Activated B cell treated with CpG ODN at 0.5 μM for 24 hours (primary cell): ENCODE data around the gene ZBTB40. TPM values are rescaled to one million over a fixed set of nuclear protein-coding genes. Genes with fewer than 3 reads are reported as not detected.

Experiments
- ATAC-seq: fragments of 200-7000 bp; cut with Tn5 transposase; one replicate; pipeline ENCODE4 v1.10.0; 2021; ENCODE audit warnings: low read depth, mild to moderate bottlenecking, moderate library complexity
- CTCF ChIA-PET: fragments of 350-600 bp; sonication (Branson Sonifier 250); formaldehyde crosslinking; loops from one replicate; lab custom pipeline; 2021; ENCODE audit warnings: antibody characterized with exemption; lab: Charles Lee
- POLR2A ChIA-PET: fragments of 350-600 bp; sonication (Branson Sonifier 250); formaldehyde crosslinking; loops from one replicate; lab custom pipeline; 2021; ENCODE audit warnings: antibody characterized with exemption; lab: Charles Lee
- DNase-seq: peaks from one replicate; pipeline ENCODE4 v3.0.0; 2022
- H3K27ac Mint-ChIP-seq: one replicate; pipeline ENCODE4 v1.8.0; 2020; ENCODE audit warnings: mixed read lengths
- H3K27me3 Mint-ChIP-seq: one replicate; pipeline ENCODE4 v1.8.0; 2021; ENCODE audit warnings: mixed read lengths
- H3K36me3 Mint-ChIP-seq: one replicate; pipeline ENCODE4 v1.8.0; 2021; ENCODE audit warnings: low read depth, mixed read lengths
- H3K4me1 Mint-ChIP-seq: one replicate; pipeline ENCODE4 v1.8.0; 2021; ENCODE audit warnings: mixed read lengths
- H3K4me3 Mint-ChIP-seq: one replicate; pipeline ENCODE4 v1.8.0; 2020; ENCODE audit warnings: mild to moderate bottlenecking, mixed read lengths
- H3K9me3 Mint-ChIP-seq: one replicate; pipeline ENCODE4 v1.8.0; 2020; ENCODE audit warnings: mixed read lengths
- intact Hi-C: fragments of 100-400 bp; cut with micrococcal nuclease; formaldehyde crosslinking; loops from one replicate; pipeline ENCODE4 v1.15.1; 2024
- total RNA-seq: library from RNA; stranded (reverse); gene quantifications from 2 replicates; pipeline ENCODE4 v1.2.3, GENCODE V29; 2022
- TF ChIP-seq, protein P1 (sequence below): fragments of 200-600 bp; IDR thresholded peaks from one replicate; pipeline ENCODE4 v1.8.0; 2022; ENCODE audit warnings: antibody characterized with exemption, mild to moderate bottlenecking

Gene ZBTB40
- total RNA-seq, 1 donor from 2014 or later, result 36.2 TPM

DNA sequence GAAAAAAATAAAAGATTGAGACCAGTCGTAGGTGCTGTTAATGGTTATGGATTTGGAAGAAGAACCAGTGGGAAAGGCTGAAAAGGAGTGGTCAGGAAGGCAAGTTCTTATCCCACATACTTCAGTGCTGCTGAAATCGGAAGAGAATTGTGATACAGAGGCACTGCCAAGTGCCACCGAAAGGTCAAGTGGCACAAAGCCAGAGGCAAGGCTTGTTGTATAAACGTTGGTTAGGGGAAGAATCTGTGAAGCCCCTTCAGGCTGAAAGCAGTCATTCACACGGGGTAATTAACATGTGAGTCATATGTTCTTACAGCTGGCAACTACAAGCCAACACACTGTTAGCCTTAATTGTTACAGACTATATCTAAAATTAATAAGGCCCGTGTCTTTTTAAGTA is 48.8 kb downstream of the ZBTB40 start:
- DNase-seq, result no peak
- Mint-ChIP-seq H3K4me1 (no peaks in the 10 kb centered on the region), H3K27ac (no peak overlapping the region), H3K9me3 (no peaks in the 10 kb centered on the region), H3K27me3 (no peaks in the 10 kb centered on the region), H3K36me3 (peaks cover 63% of the 10 kb centered on the region), H3K4me3 (no peak overlapping the region)
- no peak for ATAC-seq
- ChIA-PET CTCF (no interaction called here), POLR2A (no interaction called here)
- TF ChIP-seq, protein P1, sequence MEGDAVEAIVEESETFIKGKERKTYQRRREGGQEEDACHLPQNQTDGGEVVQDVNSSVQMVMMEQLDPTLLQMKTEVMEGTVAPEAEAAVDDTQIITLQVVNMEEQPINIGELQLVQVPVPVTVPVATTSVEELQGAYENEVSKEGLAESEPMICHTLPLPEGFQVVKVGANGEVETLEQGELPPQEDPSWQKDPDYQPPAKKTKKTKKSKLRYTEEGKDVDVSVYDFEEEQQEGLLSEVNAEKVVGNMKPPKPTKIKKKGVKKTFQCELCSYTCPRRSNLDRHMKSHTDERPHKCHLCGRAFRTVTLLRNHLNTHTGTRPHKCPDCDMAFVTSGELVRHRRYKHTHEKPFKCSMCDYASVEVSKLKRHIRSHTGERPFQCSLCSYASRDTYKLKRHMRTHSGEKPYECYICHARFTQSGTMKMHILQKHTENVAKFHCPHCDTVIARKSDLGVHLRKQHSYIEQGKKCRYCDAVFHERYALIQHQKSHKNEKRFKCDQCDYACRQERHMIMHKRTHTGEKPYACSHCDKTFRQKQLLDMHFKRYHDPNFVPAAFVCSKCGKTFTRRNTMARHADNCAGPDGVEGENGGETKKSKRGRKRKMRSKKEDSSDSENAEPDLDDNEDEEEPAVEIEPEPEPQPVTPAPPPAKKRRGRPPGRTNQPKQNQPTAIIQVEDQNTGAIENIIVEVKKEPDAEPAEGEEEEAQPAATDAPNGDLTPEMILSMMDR, result no peak
- intact Hi-C loops, result no loop called here

DNA sequence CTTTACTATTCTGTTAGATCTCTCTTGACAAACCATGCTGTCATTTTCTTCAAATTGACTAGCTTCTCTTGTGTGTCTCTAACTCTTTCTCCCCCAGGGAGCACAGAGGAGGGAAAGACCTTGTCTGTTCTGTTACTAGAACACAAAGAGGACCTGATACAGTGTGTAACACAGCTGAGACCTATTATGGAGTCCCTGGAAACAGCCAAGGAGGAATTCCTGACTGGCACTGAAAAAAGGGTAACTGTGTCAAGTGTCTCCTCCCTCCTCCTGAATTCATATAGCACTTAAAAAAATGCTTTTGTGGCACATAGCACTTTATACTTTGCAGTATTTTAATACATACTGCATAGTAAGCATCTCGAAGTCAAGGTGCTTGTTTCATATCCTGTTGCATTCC is 50.6 kb downstream of the ZBTB40 start:
- ATAC-seq, result no peak
- Mint-ChIP-seq H3K4me1 (no peaks in the 10 kb centered on the region), H3K27me3 (no peaks in the 10 kb centered on the region), H3K27ac (no peak overlapping the region), H3K9me3 (no peaks in the 10 kb centered on the region), H3K36me3 (peaks cover 66% of the 10 kb centered on the region), H3K4me3 (no peak overlapping the region)
- no peak for DNase-seq
- intact Hi-C loops, result no loop called here
- ChIA-PET CTCF (no interaction called here), POLR2A (no interaction called here)
- TF ChIP-seq, protein P1, result no peak

DNA sequence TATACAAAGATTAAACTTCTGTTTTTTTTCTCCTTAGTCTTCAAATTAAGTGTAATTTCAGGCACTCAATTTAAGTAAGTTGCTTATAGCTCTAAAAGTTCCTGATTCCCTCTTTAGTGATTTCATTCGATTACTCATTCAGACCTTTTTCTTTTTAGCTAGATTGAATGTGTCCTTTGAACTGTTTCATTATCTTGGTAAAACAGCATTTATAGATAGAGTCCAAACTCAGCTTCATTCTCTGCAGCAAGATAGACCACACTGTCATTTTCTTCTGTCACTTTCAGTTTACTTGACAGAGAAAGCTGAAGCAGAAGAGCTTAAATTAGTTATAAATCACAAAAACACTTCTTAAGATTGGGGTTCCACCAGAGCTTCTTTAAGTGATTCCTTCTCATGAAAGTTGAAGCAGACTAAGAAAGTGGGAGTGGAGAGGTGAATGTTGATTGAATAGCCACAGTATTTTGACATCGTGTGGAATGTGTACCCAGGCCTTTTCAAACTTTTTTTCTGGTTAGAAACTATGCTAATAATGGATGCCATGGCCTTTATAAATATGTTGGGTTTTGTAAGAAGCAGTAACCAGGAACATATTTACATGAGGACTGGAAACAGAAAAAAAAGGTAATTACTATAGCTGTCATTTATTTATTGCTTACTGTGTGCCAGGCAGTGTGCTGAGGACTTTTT is 52.2 kb downstream of the ZBTB40 start:
- CTCF ChIA-PET, result no interaction called here
- no peaks in the 10 kb centered on the region for H3K4me1 Mint-ChIP-seq
- no peaks in the 10 kb centered on the region for H3K27me3 Mint-ChIP-seq
- DNase-seq, result no peak
- no peaks in the 10 kb centered on the region for H3K9me3 Mint-ChIP-seq
- POLR2A ChIA-PET, result no interaction called here
- intact Hi-C loops, result no loop called here
- TF ChIP-seq, protein P1, result no peak
- H3K4me3 Mint-ChIP-seq, result no peak overlapping the region
- ATAC-seq, result no peak
- H3K27ac Mint-ChIP-seq, result no peak overlapping the region
- peaks cover 75% of the 10 kb centered on the region for H3K36me3 Mint-ChIP-seq

DNA sequence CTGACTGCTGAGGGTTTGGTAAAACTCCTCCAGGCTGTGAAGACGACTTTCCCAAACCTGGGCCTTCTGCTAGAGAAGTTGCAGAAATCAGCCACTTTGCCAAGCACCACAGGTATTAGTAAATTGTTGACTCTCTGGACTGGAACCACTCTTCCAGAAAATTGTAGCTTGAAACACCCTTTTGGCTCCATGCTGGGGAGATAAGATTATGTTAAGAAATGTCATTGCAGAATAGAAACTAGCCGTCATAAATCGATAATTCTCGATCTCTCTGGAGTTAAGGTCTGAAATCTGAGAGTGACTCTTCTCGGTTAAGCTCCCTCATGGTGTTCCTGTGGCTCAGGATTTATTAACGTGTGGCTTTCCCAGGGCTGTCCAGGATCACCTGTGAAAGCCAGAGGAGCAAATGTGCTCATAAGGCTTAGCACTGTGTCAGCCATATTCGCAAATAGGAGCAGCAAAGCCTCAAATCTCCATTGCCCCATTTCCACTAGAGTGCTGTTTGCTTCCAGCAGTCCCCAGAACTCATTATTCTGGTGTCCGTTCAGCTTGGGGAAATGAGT is 54.6 kb downstream of the ZBTB40 start:
- H3K27me3 Mint-ChIP-seq, result no peaks in the 10 kb centered on the region
- ATAC-seq, result no peak
- no peaks in the 10 kb centered on the region for H3K4me1 Mint-ChIP-seq
- TF ChIP-seq, protein P1, result no peak
- H3K9me3 Mint-ChIP-seq, result no peaks in the 10 kb centered on the region
- no peak overlapping the region for H3K4me3 Mint-ChIP-seq
- H3K36me3 Mint-ChIP-seq, result peaks cover 84% of the 10 kb centered on the region
- no peak overlapping the region for H3K27ac Mint-ChIP-seq
- DNase-seq, result no peak
- intact Hi-C loops, result no loop called here
- ChIA-PET CTCF (no interaction called here), POLR2A (no interaction called here)

DNA sequence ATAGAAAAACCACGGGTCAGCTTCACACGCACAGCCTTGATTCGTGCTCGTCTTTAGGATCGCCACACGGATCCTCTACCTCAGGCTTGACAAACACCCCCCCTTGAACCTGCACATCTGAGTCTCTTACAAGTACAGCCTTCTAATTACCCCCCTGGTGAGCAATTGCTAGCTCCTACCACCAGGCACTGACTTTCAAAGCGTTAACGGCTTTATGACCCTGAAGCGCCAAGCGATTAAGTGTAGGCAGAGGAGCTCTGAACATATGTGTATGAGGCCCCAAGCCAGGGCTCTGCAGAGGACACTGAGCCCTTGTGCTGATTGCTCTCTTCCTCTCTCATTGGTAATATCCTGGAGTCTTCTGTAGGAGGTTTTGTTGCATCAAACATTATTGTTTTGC is 55.9 kb downstream of the ZBTB40 start:
- Mint-ChIP-seq H3K27ac (no peak overlapping the region), H3K4me3 (no peak overlapping the region), H3K27me3 (no peaks in the 10 kb centered on the region), H3K36me3 (peaks cover 86% of the 10 kb centered on the region), H3K4me1 (no peaks in the 10 kb centered on the region), H3K9me3 (no peaks in the 10 kb centered on the region)
- ATAC-seq (no peak), DNase-seq (no peak)
- intact Hi-C loops, result no loop called here
- ChIA-PET CTCF (no interaction called here), POLR2A (no interaction called here)
- TF ChIP-seq, protein P1, result no peak
